Mucosa of descending colon (tissue), 3 donors: ENCODE data around the gene SMARCD1. TPM values are rescaled to one million over a fixed set of nuclear protein-coding genes. Genes with fewer than 3 reads are reported as not detected.

Source experiments
- ATAC-seq: fragments of 200-7000 bp; cut with Tn5 transposase; one replicate; pipeline ENCODE4 v1.9.1; 2020; ENCODE audit warnings: mild to moderate bottlenecking, moderate library complexity
- DNase-seq, 3 donors: peaks; one replicate each; pipeline ENCODE4 v3.0.0-alpha.2; 2020
- H3K36me3 ChIP-seq: fragments of 200-600 bp; one replicate; pipeline ENCODE4 v1.8.0; 2021; ENCODE audit warnings: low read depth, mild to moderate bottlenecking
- H3K4me1 ChIP-seq: fragments of 200-600 bp; one replicate; pipeline ENCODE4 v1.8.0; 2021; ENCODE audit warnings: low read depth, mild to moderate bottlenecking
- H3K4me3 ChIP-seq: fragments of 200-600 bp; one replicate; pipeline ENCODE4 v1.8.0; 2021; ENCODE audit warnings: mild to moderate bottlenecking
- H3K9me3 ChIP-seq: fragments of 200-600 bp; one replicate; pipeline ENCODE4 v1.8.0; 2021; ENCODE audit warnings: mild to moderate bottlenecking
- intact Hi-C, 2 donors: fragments of 100-400 bp; cut with DNase I in 1 of 2; cut with micrococcal nuclease in 1 of 2; formaldehyde crosslinking; loops; one replicate each; pipeline versions ENCODE4 v1.11.0 to v1.11.1; 2022; cut with DNase I, micrococcal nuclease
- total RNA-seq, 3 donors: library from RNA; stranded (reverse); fragmentation: NEBNext Ultra II Directional in 2 of 3; extraction: Animal tissue kit (Norgen Biotek cat#: 25700) in 2 of 3; gene quantifications; one replicate each; pipeline versions ENCODE4 v1.2.1 to v1.2.4, GENCODE V29; 2021 to 2023
- TF ChIP-seq, protein P1 (sequence below): fragments of 200-600 bp; IDR thresholded peaks from one replicate; pipeline ENCODE4 v1.8.0; 2022; ENCODE audit warnings: antibody characterized with exemption, mild to moderate bottlenecking
- donor health status: DM: no; HTN: no; CAD: no; lungs with moderate emphysema.
- donor health status: DM: no; HTN: no; CAD: no.
- donor health status: DM: no; HTN: yes; CAD: no.

SMARCD1 gene
- total RNA-seq, 3 donors from 2014 or later: 34.2 to 44.9 (median 38.9) TPM

DNA sequence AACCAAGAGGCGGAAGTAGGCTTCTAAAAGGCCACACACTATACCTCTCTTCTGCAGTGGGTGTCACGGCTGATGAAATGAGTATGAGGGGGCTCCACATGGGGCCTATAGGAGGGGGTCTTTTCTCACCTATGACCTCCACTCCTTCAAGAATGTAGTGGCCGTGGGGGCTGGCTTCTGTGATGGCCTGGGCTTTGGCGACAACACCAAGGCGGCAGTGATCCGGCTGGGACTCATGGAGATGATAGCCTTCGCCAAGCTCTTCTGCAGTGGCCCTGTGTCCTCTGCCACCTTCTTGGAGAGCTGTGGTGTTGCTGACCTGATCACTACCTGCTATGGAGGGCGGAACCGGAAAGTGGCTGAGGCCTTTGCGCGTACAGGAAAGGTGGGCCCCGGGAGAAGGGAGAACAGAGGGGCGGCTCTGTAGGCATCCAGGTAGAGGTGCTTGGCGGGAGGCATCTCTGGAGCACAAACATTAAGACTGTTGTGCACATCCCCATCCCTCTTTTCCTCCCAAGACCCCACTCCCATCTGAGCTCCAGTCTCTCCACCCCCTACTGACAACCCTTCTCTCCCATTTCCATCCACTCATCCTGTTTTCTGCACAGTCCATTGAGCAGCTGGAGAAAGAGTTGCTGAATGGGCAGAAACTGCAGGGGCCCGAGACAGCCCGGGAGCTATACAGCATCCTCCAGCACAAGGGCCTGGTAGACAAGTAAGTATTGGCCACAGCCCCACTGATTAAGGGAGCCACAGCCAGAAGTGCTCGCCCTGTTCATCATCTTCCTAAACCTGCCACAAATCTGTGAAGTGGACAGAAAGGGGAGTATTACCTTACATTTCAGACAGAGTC, 22.5 kb downstream of the SMARCD1 start:
- peaks cover 42% of the 10 kb centered on the region for H3K4me1 ChIP-seq
- H3K9me3 ChIP-seq: no peaks in the 10 kb centered on the region
- TF ChIP-seq, protein P1, sequence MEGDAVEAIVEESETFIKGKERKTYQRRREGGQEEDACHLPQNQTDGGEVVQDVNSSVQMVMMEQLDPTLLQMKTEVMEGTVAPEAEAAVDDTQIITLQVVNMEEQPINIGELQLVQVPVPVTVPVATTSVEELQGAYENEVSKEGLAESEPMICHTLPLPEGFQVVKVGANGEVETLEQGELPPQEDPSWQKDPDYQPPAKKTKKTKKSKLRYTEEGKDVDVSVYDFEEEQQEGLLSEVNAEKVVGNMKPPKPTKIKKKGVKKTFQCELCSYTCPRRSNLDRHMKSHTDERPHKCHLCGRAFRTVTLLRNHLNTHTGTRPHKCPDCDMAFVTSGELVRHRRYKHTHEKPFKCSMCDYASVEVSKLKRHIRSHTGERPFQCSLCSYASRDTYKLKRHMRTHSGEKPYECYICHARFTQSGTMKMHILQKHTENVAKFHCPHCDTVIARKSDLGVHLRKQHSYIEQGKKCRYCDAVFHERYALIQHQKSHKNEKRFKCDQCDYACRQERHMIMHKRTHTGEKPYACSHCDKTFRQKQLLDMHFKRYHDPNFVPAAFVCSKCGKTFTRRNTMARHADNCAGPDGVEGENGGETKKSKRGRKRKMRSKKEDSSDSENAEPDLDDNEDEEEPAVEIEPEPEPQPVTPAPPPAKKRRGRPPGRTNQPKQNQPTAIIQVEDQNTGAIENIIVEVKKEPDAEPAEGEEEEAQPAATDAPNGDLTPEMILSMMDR: no peak
- peaks cover 4% of the 10 kb centered on the region for H3K36me3 ChIP-seq
- intact Hi-C loops: no loop called here
- H3K4me3 ChIP-seq: no peak overlapping the region
- ATAC-seq (no peak), DNase-seq (no peak)

DNA sequence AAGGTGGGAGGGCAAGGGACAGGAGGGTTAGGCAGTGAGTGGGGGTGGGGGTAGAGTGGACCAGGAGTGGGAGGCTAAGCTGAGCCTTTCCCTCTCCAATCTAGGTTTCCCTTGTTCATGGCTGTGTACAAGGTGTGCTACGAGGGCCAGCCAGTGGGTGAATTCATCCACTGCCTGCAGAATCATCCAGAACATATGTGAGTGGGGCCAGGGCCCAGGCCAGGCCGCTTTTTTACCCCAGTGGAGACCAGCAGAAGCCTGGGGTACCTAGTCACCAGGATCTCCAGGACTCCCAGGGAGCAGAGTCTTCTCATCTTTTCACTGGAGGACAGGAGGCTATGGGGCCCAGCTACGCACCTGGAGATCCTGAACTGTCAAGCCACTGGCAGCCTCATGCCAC, 24.2 kb downstream of the SMARCD1 start:
- Histone ChIP-seq H3K4me3 (no peak overlapping the region), H3K9me3 (no peaks in the 10 kb centered on the region), H3K36me3 (peaks cover 4% of the 10 kb centered on the region), H3K4me1 (peaks cover 49% of the 10 kb centered on the region)
- ATAC-seq: no peak
- TF ChIP-seq, protein P1: no peak
- DNase-seq: no peak
- intact Hi-C loops: no loop called here

DNA sequence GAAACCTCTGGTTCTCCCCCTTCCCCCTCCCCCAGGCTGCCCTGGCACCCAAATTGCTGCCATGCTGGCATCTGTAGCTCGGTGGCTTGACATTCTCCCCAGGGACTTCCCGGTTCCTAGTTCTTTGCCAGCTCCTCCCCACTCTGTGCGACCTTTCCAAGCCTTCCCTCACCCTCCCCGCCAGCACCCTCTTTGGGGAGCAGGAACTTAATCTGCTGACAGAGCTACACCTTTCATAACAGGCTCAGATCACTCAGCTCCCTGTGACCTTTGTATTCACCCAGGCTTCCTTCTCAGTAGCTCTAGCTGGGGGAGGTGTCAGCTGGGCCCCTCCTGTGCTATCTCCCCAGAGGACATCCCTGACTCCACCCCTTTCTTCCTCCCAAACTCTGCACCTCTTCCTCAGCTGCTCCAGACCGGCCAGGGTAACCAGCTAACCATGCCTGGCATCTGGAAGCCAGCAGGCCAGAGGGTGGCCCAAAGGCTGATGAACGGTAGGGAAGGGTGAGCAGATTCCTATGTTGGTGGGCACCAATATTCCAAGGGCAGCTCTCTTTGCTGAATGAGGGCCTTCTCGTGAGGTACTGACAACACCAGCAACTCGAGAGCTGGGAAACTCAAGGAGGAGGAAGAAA, 25.1 kb downstream of the SMARCD1 start:
- Histone ChIP-seq H3K4me1 (peaks cover 50% of the 10 kb centered on the region), H3K9me3 (no peaks in the 10 kb centered on the region), H3K4me3 (no peak overlapping the region), H3K36me3 (peaks cover 4% of the 10 kb centered on the region)
- DNase-seq (peak; percentile 77 to 82 (median 81)), ATAC-seq (peak; percentile 53)
- TF ChIP-seq, protein P1: no peak
- intact Hi-C loops: no loop called here

DNA sequence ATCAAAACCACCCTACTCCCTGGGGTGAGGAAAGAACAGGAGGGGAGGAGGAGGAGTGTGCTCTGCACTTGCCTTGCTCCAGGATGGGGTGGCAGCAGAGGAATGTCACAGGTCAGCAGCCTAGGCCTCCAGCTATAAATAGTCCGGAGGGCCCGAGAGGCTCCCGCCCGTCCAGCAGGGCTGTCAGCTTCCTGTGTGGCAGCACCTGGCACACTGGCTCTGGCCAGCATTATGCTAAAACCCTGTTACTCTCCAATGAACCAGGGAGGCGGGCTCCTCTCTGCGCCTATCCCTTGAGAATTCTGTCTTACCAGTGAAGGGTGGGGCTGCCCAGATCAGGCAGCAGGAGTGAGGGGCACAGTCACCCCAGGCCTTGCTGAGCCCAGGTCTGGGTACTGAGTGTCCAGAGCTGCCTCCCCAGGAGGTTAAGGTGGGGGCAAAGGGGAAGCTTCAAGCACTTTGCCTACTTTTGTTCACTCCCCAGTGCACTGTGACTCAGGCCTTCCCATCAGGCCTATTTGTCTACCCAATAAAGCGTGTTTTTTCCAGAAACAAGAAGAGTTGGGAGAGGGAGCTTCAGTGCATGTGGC, 25.7 kb downstream of the SMARCD1 start:
- peak; percentile 46 for ATAC-seq
- Histone ChIP-seq H3K4me3 (no peak overlapping the region), H3K36me3 (peaks cover 4% of the 10 kb centered on the region), H3K4me1 (peaks cover 50% of the 10 kb centered on the region), H3K9me3 (no peaks in the 10 kb centered on the region)
- TF ChIP-seq, protein P1: no peak
- peak; percentile 73 to 86 (median 79) for DNase-seq
- intact Hi-C loops: no loop called here

GRCh38 chr12:50111395-50111692, 26.2 kb downstream of the SMARCD1 start:
- ATAC-seq: no peak

More at GRCh38 chr12:50111395-50111692, 26.2 kb downstream of the SMARCD1 start:
- Histone ChIP-seq H3K4me1 (peaks cover 50% of the 10 kb centered on the region), H3K4me3 (peak overlapping the region; percentile 80), H3K9me3 (no peaks in the 10 kb centered on the region), H3K36me3 (peaks cover 4% of the 10 kb centered on the region)
- TF ChIP-seq, protein P1: no peak
- intact Hi-C loops: no loop called here
- no peak for DNase-seq
